Right lobe of liver (tissue), 6 donors: ENCODE results near the gene HMGCR. TPM values are rescaled to one million over a fixed set of nuclear protein-coding genes. Genes with fewer than 3 reads are reported as not detected.

Experiments
- ATAC-seq, 4 donors: fragments of 200-7000 bp; cut with Tn5 transposase; one replicate each; pipeline ENCODE4 v1.9.1; 2020; ENCODE audit warnings: mild to moderate bottlenecking in 4 of 4, moderate library complexity in 4 of 4
- DNase-seq, 3 donors: peaks; one replicate each; pipeline ENCODE4 v3.0.0-alpha.2; 2020
- H3K27ac ChIP-seq, 3 donors: fragments of 200-600 bp; one replicate each; pipeline ENCODE4 v1.8.0; 2022
- H3K27me3 ChIP-seq, 2 donors: fragments of 200-600 bp; one replicate each; pipeline ENCODE4 v1.8.0; 2022
- H3K36me3 ChIP-seq, 4 donors: fragments of 200-600 bp; sonication (generic) in 1 of 4; one replicate each; pipeline versions ENCODE4 v1.5.1 to v1.8.0; 2017 to 2022; ENCODE audit warnings: control low read depth in 1 of 4
- H3K4me1 ChIP-seq, 4 donors: fragments of 200-600 bp; sonication (generic) in 1 of 4; one replicate each; pipeline versions ENCODE4 v1.5.1 to v1.8.0; 2017 to 2022; ENCODE audit warnings: control low read depth in 1 of 4
- H3K4me3 ChIP-seq, 3 donors: fragments of 200-600 bp; one replicate each; pipeline ENCODE4 v1.8.0; 2022
- H3K9me3 ChIP-seq, 4 donors: fragments of 200-600 bp; sonication (generic) in 1 of 4; one replicate each; pipeline versions ENCODE4 v1.5.1 to v1.8.0; 2017 to 2022; ENCODE audit warnings: control low read depth in 1 of 4
- POLR2A ChIP-seq: fragments of 450-650 bp; IDR thresholded peaks from one replicate; pipeline ENCODE4 v1.6.1; 2017; ENCODE audit warnings: antibody characterized with exemption, mild to moderate bottlenecking
- WGBS: methylation state at CpG from one replicate; pipeline ENCODE4 v1.1.6; 2018; ENCODE audit warnings: low coverage, low lambda C conversion rate; ENCODE audit not compliant: insufficient coverage; ENCODE audit errors: missing lambda C conversion rate; 5-methylcytosine and 5-hydroxymethylcytosine counted together
- intact Hi-C, 2 donors: fragments of 100-400 bp; cut with DNase I; formaldehyde crosslinking; loops; one replicate each; pipeline versions ENCODE4 v1.11.2 to v1.14.1; 2022
- total RNA-seq, 6 experiments: library from RNA; depleted of rRNA in 2 of 6; stranded (reverse); fragments of >200 nt in 2 of 6; fragmentation: NEBNext Ultra II Directional in 3 of 6; extraction: Animal tissue kit (Norgen Biotek cat#: 25700) in 3 of 6; gene quantifications; one replicate each; pipeline versions ENCODE4 v1.1.0 to v1.2.4, GENCODE V29; 2016 to 2023
- TF ChIP-seq, protein P1 (sequence below), 4 donors: fragments of 200-600 bp in 3 of 4; fragments of 450-650 bp in 1 of 4; IDR thresholded peaks; one replicate each; pipeline versions ENCODE4 v1.5.1 to v1.8.0; 2016 to 2022; ENCODE audit warnings: antibody characterized with exemption in 4 of 4, mild to moderate bottlenecking in 2 of 4
- donor health status: DM: no; HTN: yes; CAD: no.
- donor health status: DM: no; HTN: no; CAD: no.
- donor health status: DM: no; HTN: no; CAD: no.
- donor health status: DM: no; HTN: yes; CAD: no.
- donor health status: DM: no; HTN: yes; CAD: no.

The HMGCR gene
- total RNA-seq, 6 experiments from 2014 or later, result 9.6 to 89.6 (median 22.2) TPM

DNA sequence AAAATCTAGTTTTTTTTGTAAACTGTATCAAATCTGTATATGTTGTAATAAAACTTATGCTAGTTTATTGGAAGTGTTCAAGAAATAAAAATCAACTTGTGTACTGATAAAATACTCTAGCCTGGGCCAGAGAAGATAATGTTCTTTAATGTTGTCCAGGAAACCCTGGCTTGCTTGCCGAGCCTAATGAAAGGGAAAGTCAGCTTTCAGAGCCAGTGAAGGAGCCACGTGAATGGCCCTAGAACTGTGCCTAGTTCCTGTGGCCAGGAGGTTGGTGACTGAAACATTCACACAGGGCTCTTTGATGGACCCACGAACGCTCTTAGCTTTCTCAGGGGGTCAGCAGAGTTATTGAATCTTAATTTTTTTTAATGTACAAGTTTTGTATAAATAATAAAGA lies 24.3 kb downstream of the HMGCR start:
- Histone ChIP-seq H3K36me3 (peaks cover 11 to 55% (median 24%) of the 10 kb centered on the region in 4 donors), H3K9me3 (no peaks in the 10 kb centered on the region), H3K27ac (no peak overlapping the region), H3K4me1 (peaks cover 0 to 13% (median 5%) of the 10 kb centered on the region in 4 donors), H3K4me3 (no peak overlapping the region), H3K27me3 (no peaks in the 10 kb centered on the region)
- DNase-seq (no peak), ATAC-seq (no peak)
- WGBS, result 66% methylated on average over 4 of the region's 4 CpGs
- intact Hi-C loops, result no loop called here
- TF ChIP-seq, protein P1, sequence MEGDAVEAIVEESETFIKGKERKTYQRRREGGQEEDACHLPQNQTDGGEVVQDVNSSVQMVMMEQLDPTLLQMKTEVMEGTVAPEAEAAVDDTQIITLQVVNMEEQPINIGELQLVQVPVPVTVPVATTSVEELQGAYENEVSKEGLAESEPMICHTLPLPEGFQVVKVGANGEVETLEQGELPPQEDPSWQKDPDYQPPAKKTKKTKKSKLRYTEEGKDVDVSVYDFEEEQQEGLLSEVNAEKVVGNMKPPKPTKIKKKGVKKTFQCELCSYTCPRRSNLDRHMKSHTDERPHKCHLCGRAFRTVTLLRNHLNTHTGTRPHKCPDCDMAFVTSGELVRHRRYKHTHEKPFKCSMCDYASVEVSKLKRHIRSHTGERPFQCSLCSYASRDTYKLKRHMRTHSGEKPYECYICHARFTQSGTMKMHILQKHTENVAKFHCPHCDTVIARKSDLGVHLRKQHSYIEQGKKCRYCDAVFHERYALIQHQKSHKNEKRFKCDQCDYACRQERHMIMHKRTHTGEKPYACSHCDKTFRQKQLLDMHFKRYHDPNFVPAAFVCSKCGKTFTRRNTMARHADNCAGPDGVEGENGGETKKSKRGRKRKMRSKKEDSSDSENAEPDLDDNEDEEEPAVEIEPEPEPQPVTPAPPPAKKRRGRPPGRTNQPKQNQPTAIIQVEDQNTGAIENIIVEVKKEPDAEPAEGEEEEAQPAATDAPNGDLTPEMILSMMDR (IDR thresholded peaks at IDR 0.05), result no peak
- no peak for TF ChIP-seq POLR2A

DNA sequence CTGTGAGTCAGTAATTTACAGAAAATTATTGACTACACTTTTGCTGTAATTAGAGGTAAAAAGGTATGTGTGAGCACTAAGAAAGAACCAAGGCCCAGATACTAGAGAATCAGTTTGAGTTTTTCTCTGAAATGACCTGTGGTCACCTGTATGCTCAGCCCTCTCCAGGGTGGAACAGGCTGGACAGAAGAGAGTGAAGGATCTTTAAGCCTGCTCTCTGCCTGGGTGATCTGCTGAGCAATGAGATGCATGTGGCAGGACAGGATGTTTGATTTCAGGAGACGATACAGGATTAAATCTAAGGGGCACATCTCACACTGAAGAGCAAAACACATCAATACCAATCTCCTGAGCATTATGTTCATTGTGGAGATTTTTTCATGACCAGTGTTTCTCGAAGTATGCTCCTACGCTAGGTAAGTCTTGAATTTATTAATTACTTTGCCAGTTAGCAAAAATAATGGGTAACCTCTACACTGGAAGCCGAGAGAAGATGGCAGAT lies 25.5 kb downstream of the HMGCR start:
- intact Hi-C loops, result no loop called here
- Histone ChIP-seq H3K4me3 (no peak overlapping the region), H3K4me1 (peaks cover 0 to 13% (median 5%) of the 10 kb centered on the region in 4 donors), H3K27me3 (no peaks in the 10 kb centered on the region), H3K36me3 (peaks cover 5 to 43% (median 20%) of the 10 kb centered on the region in 4 donors), H3K9me3 (no peaks in the 10 kb centered on the region), H3K27ac (no peak overlapping the region)
- 89% methylated on average over 4 of the region's 4 CpGs for WGBS
- TF ChIP-seq POLR2A, result no peak
- TF ChIP-seq, protein P1 (IDR thresholded peaks at IDR 0.05), result no peak
- no peak for DNase-seq
- no peak for ATAC-seq

DNA sequence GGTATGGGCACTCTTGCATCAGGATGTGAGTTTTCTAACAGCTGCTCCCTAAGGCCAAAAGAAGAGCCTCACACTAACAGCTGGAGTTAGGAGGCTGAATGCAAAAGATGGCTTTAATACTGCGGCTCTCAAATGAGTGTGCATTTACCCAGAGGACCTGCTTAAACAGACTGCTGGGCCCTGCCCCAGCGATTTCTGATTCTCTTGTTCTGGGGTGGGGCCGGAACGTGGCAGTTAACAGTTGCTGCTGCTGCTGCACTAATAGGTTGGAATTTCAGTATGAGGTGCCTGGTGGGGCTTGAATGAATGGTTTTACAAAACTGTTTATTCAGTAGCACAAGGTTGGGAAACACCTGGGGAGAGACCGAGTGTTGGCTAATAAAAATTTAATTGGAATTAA lies 26.1 kb downstream of the HMGCR start:
- TF ChIP-seq, protein P1 (IDR thresholded peaks at IDR 0.05), result no peak
- TF ChIP-seq POLR2A, result no peak
- no peak overlapping the region for H3K27ac ChIP-seq
- H3K36me3 ChIP-seq, result peaks cover 5 to 37% (median 19%) of the 10 kb centered on the region in 4 donors
- H3K4me3 ChIP-seq, result no peak overlapping the region
- WGBS, result 38% methylated on average over 5 of the region's 5 CpGs
- no peaks in the 10 kb centered on the region for H3K27me3 ChIP-seq
- no peaks in the 10 kb centered on the region for H3K9me3 ChIP-seq
- DNase-seq (no peak), ATAC-seq (peak; percentile 3 to 40 (median 18))
- intact Hi-C loops, result no loop called here
- H3K4me1 ChIP-seq, result peaks cover 0 to 13% (median 5%) of the 10 kb centered on the region in 4 donors

DNA sequence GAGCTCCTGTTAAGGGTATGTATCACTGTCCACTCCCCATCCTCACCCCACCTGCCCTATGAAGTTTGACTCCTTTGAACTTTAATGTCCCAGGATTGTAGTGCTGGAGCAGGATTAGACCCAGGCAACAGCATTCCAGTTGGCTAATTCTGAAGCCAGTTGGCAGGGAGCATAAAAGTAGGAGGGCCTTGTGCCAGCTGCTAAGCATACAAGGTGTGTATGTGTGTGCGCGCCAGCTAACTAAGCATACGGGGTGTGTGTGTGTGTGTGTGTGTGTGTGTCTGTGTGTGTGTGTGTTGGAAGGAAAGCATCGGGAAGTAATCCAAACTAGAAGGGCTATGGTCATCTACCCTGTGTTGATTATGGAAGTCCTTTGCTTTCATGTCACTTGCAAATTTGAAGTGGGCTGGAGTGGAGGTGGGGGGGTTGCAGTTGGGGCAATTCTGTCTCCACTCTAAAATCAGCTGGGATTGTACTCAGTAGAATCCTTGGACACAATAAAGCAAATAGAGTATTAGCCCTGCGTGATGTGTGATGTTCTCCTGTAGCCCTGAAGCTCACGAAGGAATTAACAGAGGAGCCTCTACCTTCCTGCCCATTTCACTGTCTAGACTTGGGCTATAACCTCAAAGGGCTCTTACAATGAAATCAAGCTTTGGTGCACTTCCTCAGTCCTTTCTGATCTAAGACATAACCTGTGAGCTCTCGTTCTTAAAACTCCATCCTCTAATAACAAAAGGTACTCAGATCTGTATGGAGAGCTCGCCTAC lies 26.9 kb downstream of the HMGCR start:
- Histone ChIP-seq H3K4me1 (peaks cover 0 to 13% (median 5%) of the 10 kb centered on the region in 4 donors), H3K9me3 (no peaks in the 10 kb centered on the region), H3K27me3 (no peaks in the 10 kb centered on the region), H3K4me3 (no peak overlapping the region), H3K36me3 (peaks cover 5 to 29% (median 16%) of the 10 kb centered on the region in 4 donors), H3K27ac (no peak overlapping the region)
- 62% methylated on average over 6 of the region's 8 CpGs for WGBS
- TF ChIP-seq, protein P1 (IDR thresholded peaks at IDR 0.05), result peak in 1 of 4 donors; percentile 4
- no peak for TF ChIP-seq POLR2A
- DNase-seq, result peak; percentile 54 to 91 (median 82)
- peak; percentile 89 to 96 (median 96) for ATAC-seq
- intact Hi-C loops, result no loop called here
